ENCODE data around the gene ELP1. TPM values are rescaled to one million over a fixed set of nuclear protein-coding genes. Genes with fewer than 3 reads are reported as not detected.

Gene ELP1
- total RNA-seq, 2 donors from 2014 or later, result 11.8 to 21.6 TPM

- H3K4me3 ChIP-seq, result no peak overlapping the region
- no peak for TF ChIP-seq CTCF (IDR thresholded peaks at IDR 0.05)
- peaks cover 14% of the 10 kb centered on the region for H3K36me3 ChIP-seq
- no peak overlapping the region for H3K9ac ChIP-seq (ENCODE audit: low read depth in 2 of 2, low read length in 2 of 2)
- intact Hi-C loops (cut with DNase I), result no loop called here
- H3K4me1 ChIP-seq, result no peaks in the 10 kb centered on the region
- no peaks in the 10 kb centered on the region for H3K27me3 ChIP-seq
- H3K9me3 ChIP-seq, result no peaks in the 10 kb centered on the region
- DNase-seq, result no peak
- no peak overlapping the region for H3K27ac ChIP-seq
Observed at GRCh38 chr9:108882052-108882888, 51.7 kb downstream of the ELP1 start.

DNA sequence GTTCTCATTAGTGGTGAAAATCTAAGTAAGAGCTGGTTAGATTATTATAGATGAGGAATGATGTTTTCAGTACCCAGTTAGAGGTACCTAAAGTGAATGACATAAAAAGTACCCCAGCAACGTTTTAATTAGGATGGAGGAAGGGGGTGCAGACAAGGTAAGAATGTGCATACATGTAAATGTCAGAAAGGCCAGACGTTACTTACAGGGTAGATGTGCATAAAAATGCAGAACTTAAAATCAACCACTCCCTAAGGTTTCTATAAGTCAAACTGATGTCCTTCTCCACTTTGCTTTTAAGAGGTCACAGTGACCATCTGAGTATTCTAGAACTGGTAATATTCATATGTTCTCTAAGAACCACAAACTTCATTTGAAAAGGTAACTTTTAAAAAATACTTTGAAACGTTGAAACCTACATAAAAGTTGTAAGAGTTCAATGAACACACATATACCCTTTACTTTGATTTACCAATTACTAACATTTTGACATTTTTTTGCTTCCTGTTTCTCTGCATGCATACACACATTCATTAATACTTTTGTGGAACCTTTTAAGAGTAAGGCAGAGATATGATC lies 53.1 kb downstream of the ELP1 start:
- intact Hi-C loops (cut with DNase I), result no loop called here
- H3K4me1 ChIP-seq, result no peaks in the 10 kb centered on the region
- TF ChIP-seq CTCF (IDR thresholded peaks at IDR 0.05), result no peak
- H3K9ac ChIP-seq (ENCODE audit: low read depth in 2 of 2, low read length in 2 of 2), result no peak overlapping the region
- DNase-seq, result no peak
- no peak overlapping the region for H3K4me3 ChIP-seq
- no peaks in the 10 kb centered on the region for H3K27me3 ChIP-seq
- H3K36me3 ChIP-seq, result peaks cover 14% of the 10 kb centered on the region
- no peak overlapping the region for H3K27ac ChIP-seq
- H3K9me3 ChIP-seq, result no peaks in the 10 kb centered on the region

DNA sequence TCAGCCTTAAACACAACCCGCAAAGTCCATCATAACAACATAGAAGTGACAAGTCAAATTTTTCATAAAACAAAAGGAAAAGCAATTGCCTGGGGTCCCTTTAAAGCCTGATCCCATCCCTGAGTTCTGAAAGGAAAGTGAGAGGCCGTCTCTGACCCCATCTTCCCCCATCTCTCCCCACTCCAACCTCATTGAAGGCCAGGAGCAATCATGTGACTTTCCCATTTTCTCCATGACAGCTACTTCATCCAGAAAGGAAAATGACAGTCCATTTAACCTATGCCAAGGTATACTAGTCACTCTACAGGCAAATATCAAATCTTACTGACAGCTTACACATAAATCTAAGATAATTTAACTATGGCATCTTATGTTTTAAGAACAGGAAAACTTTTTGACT lies 56.4 kb downstream of the ELP1 start:
- intact Hi-C loops (cut with DNase I), result no loop called here

GRCh38 chr9:108876425-108876824 lies 57.5 kb downstream of the ELP1 start:
- Histone ChIP-seq H3K4me1 (no peaks in the 10 kb centered on the region), H3K36me3 (peaks cover 14% of the 10 kb centered on the region), H3K9ac (ENCODE audit: low read depth in 2 of 2, low read length in 2 of 2) (no peak overlapping the region), H3K4me3 (no peak overlapping the region), H3K27me3 (no peaks in the 10 kb centered on the region), H3K9me3 (no peaks in the 10 kb centered on the region), H3K27ac (no peak overlapping the region)
- no peak for DNase-seq
- no peak for TF ChIP-seq CTCF (IDR thresholded peaks at IDR 0.05)
- intact Hi-C loops (cut with DNase I), result no loop called here

More for the DNA sequence above, 56.4 kb downstream of the ELP1 start:
- Histone ChIP-seq H3K4me3 (no peak overlapping the region), H3K4me1 (no peaks in the 10 kb centered on the region), H3K9me3 (no peaks in the 10 kb centered on the region), H3K27me3 (no peaks in the 10 kb centered on the region), H3K27ac (no peak overlapping the region), H3K9ac (ENCODE audit: low read depth in 2 of 2, low read length in 2 of 2) (no peak overlapping the region), H3K36me3 (peaks cover 14% of the 10 kb centered on the region)
- DNase-seq, result no peak
- no peak for TF ChIP-seq CTCF (IDR thresholded peaks at IDR 0.05)

DNA sequence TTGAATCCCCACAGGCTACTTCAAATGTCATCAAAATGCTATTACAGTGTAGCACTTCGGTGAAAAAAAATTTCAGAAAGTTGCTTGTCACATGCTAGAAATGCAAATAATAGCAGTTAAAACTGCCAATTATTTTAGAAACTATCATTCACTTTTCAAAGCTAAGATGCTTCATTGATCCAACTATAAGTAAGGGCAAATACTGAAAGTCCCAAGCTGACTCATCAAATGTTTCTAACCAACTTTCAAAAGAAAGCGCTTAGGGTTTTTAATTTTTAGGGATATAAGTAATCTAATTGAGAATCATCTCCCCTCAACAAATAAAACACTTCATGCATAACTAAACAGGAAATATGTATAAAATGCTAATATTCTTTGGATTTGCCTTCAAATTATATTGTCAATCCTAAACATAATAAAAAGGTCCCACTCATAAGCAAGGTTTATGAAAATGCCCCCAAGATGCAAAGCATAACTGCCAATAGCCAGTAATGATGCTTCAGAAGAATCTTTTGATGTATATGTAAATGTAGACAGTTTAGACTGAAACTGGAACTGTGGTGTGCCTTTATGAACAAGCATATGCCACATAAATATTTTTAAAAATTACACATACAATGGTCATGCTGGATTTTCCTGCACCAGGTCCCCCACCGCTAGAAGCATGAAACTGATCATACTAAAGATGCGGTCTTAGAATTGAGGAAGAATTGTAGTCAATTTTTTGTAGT lies 59.7 kb downstream of the ELP1 start:
- TF ChIP-seq CTCF (IDR thresholded peaks at IDR 0.05), result no peak
- DNase-seq, result no peak
- no peaks in the 10 kb centered on the region for H3K27me3 ChIP-seq
- intact Hi-C loops (cut with DNase I), result no loop called here
- peaks cover 5% of the 10 kb centered on the region for H3K36me3 ChIP-seq
- H3K4me3 ChIP-seq, result no peak overlapping the region
- H3K27ac ChIP-seq, result no peak overlapping the region
- no peaks in the 10 kb centered on the region for H3K4me1 ChIP-seq
- no peaks in the 10 kb centered on the region for H3K9me3 ChIP-seq
- H3K9ac ChIP-seq (ENCODE audit: low read depth in 2 of 2, low read length in 2 of 2), result no peak overlapping the region

Data from colonic mucosa (tissue), 4 donors.